Heart left ventricle (tissue), 16 donors: Measurements from ENCODE around the gene SMCHD1. TPM values are rescaled to one million over a fixed set of nuclear protein-coding genes. Genes with fewer than 3 reads are reported as not detected.

Experiments used
- ATAC-seq, 4 donors: fragments of 200-7000 bp; cut with Tn5 transposase; one replicate each; pipeline ENCODE4 v1.9.1; 2020 to 2022; ENCODE audit warnings: moderate library complexity in 4 of 4, mild to moderate bottlenecking in 3 of 4, moderate number of reproducible peaks in 1 of 4
- DNase-seq, 5 donors: peaks; one replicate each; pipeline ENCODE4 v3.0.0-alpha.2; 2020
- H3K27ac ChIP-seq, 12 donors: fragments of 200-600 bp; sonication (generic) in 4 of 12; one replicate each; pipeline versions ENCODE4 v1.5.0 to v1.8.0; 2016 to 2022; ENCODE audit warnings: mild to moderate bottlenecking in 2 of 12
- H3K27me3 ChIP-seq, 9 donors: fragments of 200-600 bp; sonication (generic) in 2 of 9; one replicate each; pipeline versions ENCODE4 v1.5.1 to v1.8.0; 2016 to 2022; ENCODE audit warnings: mild to moderate bottlenecking in 3 of 9
- H3K36me3 ChIP-seq, 9 donors: fragments of 200-600 bp; sonication (generic) in 2 of 9; one replicate each; pipeline versions ENCODE4 v1.5.0 to v1.8.0; 2018 to 2022; ENCODE audit warnings: mild to moderate bottlenecking in 2 of 9
- H3K4me1 ChIP-seq, 12 donors: fragments of 200-600 bp; sonication (generic) in 4 of 12; one replicate each; pipeline versions ENCODE4 v1.5.0 to v1.8.0; 2016 to 2022; ENCODE audit warnings: mild to moderate bottlenecking in 3 of 12
- H3K4me3 ChIP-seq, 12 donors: fragments of 200-600 bp; sonication (generic) in 4 of 12; one replicate each; pipeline versions ENCODE4 v1.5.0 to v1.8.0; 2017 to 2022; ENCODE audit warnings: mild to moderate bottlenecking in 9 of 12, moderate library complexity in 4 of 12
- H3K9me3 ChIP-seq, 12 donors: fragments of 200-600 bp; sonication (generic) in 4 of 12; one replicate each; pipeline versions ENCODE4 v1.5.0 to v1.8.0; 2016 to 2022; ENCODE audit warnings: mild to moderate bottlenecking in 1 of 12
- POLR2A ChIP-seq, 2 donors: fragments of 450-650 bp; IDR thresholded peaks; one replicate each; pipeline ENCODE4 v1.6.1; 2017; ENCODE audit warnings: antibody characterized with exemption in 2 of 2, mild to moderate bottlenecking in 2 of 2, moderate library complexity in 2 of 2
- WGBS, 4 donors: extraction: QIAGEN DNeasy Blood & Tissue Kit in 2 of 4; methylation state at CpG; one replicate each; pipeline versions ENCODE4 v1.1.5 to v1.1.7; 2013 to 2018; 5-methylcytosine and 5-hydroxymethylcytosine counted together
- intact Hi-C, 10 donors: fragments of 100-400 bp; cut with DNase I; formaldehyde crosslinking; loops; one replicate each; pipeline versions ENCODE4 v1.11.1 to v1.14.2; 2022
- polyA plus RNA-seq, 2 donors: library from polyadenylated mRNA; stranded (reverse); fragments of 200-250 nt; gene quantifications; one replicate each; pipeline ENCODE4 v1.2.3, GENCODE V29; 2013
- total RNA-seq, 9 donors: library from RNA; depleted of rRNA in 2 of 9; stranded (reverse); fragments of >200 nt in 2 of 9; fragmentation: NEBNext Ultra II Directional in 3 of 9; extraction: Animal tissue kit (Norgen Biotek cat#: 25700) in 3 of 9; gene quantifications; one replicate each; pipeline versions ENCODE4 v1.1.0 to v1.2.4, GENCODE V29; 2016 to 2023
- TF ChIP-seq, protein P1 (sequence below), 12 donors: fragments of 200-600 bp; sonication (generic) in 4 of 12; IDR thresholded peaks; one replicate each; pipeline versions ENCODE4 v1.5.0 to v1.8.0; 2018 to 2022; ENCODE audit warnings: antibody characterized with exemption in 12 of 12, mild to moderate bottlenecking in 5 of 12
- donor health status: ischemic (EF 13 %, LVEDD 7.1; RV severe dilation, severe dysfunction).
- donor health status: healthy with polysubstance abuse.
- donor health status: DM: no; HTN: yes; CAD: no.
- donor health status: DM: no; HTN: no; CAD: no.
- donor health status: ischemic (EF 25% LVEDD 6.9; RV normal size, moderate dysfunction).
- donor health status: ischemic (EF 25% LVEDD 5.7; RV mildly dilated, moderate dysfunction).
- donor health status: healthy.
- donor health status: DM: yes; HTN: yes; CAD: no.
- donor health status: ischemic (EF 35%, LVEDD 5.7; RV mildly dilated, moderate dysfunction).
- donor health status: nonischemic (EF 11% LVEDD 7.7; RV severe dilation, severe dysfunction).
- donor health status: DM: yes; HTN: yes; CAD: no.
- donor health status: PGD.
- donor health status: ischemic (EF 29% LVEDD 5.4; RV normal size, mild dysfunction).
- donor health status: nonischemic (EF 23%, LVEDD 6.1; RV moderate dilation, normal function).

The SMCHD1 gene
- total and polyA plus RNA-seq, 11 donors: 5.7 to 45.9 (median 28.6) TPM

DNA sequence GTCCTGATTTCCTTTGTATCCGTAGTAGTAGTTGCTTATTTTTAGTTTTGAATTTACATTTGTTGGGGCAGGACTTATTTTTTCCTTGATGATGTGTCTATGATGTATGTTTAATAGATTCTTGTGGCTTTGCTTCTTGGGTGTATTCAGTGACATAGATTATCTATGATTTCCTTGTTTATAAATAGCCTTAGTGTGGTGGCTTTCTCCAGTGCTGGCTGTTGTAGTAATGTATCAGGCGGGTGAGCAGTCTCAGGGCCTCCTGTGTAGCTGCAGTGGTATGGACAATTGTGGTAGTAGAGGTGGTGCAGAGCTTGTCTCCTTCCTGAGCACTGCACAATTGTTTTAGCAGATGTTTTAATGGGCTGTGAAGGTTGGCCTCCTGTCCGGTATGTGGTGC lies 60.5 kb downstream of the SMCHD1 start:
- Histone ChIP-seq H3K27ac (peak overlapping the region in 3 of 12 donors; percentile 55 to 61 (median 60)), H3K36me3 (peaks cover 0 to 95% (median 63%) of the 10 kb centered on the region in 9 donors), H3K4me3 (no peak overlapping the region), H3K9me3 (no peaks in the 10 kb centered on the region), H3K4me1 (peaks cover 0 to 28% (median 9%) of the 10 kb centered on the region in 12 donors), H3K27me3 (no peaks in the 10 kb centered on the region)
- DNase-seq (no peak), ATAC-seq (peak in 3 of 4 donors; percentile 23 to 50 (median 31))
- intact Hi-C loops: loop anchor here in 1 of 10 donors (10.0 kb wide), 1 partner anchor 151 kb away; no protein-coding TSS in a partner anchor
- TF ChIP-seq, protein P1, sequence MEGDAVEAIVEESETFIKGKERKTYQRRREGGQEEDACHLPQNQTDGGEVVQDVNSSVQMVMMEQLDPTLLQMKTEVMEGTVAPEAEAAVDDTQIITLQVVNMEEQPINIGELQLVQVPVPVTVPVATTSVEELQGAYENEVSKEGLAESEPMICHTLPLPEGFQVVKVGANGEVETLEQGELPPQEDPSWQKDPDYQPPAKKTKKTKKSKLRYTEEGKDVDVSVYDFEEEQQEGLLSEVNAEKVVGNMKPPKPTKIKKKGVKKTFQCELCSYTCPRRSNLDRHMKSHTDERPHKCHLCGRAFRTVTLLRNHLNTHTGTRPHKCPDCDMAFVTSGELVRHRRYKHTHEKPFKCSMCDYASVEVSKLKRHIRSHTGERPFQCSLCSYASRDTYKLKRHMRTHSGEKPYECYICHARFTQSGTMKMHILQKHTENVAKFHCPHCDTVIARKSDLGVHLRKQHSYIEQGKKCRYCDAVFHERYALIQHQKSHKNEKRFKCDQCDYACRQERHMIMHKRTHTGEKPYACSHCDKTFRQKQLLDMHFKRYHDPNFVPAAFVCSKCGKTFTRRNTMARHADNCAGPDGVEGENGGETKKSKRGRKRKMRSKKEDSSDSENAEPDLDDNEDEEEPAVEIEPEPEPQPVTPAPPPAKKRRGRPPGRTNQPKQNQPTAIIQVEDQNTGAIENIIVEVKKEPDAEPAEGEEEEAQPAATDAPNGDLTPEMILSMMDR (IDR thresholded peaks at IDR 0.05): no peak
- TF ChIP-seq POLR2A (IDR thresholded peaks at IDR 0.05): no peak
- 80 to 89% (median 84%) methylated on average over 3 of the region's 3 CpGs for WGBS, 4 donors

DNA sequence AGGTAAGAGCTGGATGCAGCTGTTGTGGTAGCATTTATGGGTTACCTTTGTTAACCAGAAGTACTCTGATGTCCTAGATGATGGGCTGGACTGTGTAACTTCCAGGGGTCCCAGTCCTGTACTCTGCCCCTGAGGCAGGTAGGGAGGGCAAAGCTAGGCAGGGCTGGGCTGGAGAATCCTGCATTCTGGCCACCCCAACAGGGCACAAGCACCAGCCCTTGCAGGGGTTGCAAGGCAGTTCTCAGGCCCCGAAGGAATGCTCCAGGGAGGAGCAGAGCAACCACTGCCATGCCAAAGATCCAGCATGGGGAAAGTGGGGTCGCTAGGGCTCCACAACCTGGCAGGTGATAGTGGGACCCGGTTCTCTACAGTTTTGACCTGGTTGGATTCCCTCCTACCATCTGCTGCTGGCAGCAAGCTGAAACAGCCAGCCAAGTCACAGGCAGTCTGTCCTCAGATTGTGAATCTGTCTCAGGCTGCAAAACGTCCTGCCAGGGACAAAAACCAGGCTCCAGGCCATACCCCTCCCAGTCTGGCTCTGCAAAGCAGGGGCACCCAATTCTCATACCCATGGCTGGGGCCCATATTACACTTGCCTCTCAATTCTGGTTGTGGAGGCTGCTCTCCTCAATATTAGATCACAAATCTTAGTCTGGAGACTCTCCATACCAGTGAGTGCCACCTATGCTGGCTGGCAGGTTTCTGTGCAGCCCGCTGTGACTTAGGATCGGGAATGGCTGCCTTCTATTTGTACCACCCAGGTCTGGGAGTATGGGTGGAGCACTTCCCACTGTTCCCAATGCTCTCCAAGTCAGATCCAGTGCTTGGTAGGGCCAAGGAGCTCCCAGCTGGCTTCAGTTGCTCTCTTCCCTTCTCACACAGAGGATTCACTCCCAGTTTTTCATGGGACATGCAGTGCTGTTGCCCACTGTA lies 61.1 kb downstream of the SMCHD1 start:
- no peak for TF ChIP-seq POLR2A (IDR thresholded peaks at IDR 0.05)
- TF ChIP-seq, protein P1 (IDR thresholded peaks at IDR 0.05): no peak
- Histone ChIP-seq H3K27ac (peak overlapping the region in 10 of 12 donors; percentile 6 to 61 (median 52)), H3K4me1 (peaks cover 0 to 28% (median 9%) of the 10 kb centered on the region in 12 donors), H3K9me3 (no peaks in the 10 kb centered on the region), H3K4me3 (no peak overlapping the region), H3K36me3 (peaks cover 0 to 97% (median 66%) of the 10 kb centered on the region in 9 donors), H3K27me3 (no peaks in the 10 kb centered on the region)
- 51 to 65% (median 62%) methylated on average over 5 to 6 of the region's 6 CpGs for WGBS, 4 donors
- DNase-seq: peak in 4 of 5 donors; percentile 17 to 55 (median 44)
- peak; percentile 84 to 94 (median 92) for ATAC-seq
- intact Hi-C loops: loop anchor here in 1 of 10 donors (10.0 kb wide), 1 partner anchor 152 kb away; no protein-coding TSS in a partner anchor

DNA sequence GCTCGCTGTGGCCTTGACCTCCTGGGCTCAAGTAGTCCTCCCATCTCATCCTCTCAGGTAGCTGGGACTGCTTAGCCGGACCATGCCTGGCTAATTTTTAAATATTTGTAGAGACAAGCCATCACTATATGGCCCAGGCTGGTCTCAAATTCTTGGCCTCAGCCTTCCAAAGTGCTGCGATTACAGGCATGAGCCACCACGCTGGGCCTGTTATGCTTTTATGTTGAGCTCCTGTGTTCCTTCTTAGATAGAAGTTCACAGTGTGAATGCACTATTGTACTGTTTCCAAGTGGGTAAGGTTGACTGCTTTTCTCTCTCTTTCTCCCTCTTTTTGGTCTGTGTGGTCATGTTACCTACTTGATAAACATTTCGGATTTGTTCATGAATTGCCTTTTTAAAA lies 61.9 kb downstream of the SMCHD1 start:
- peaks cover 0 to 97% (median 66%) of the 10 kb centered on the region in 9 donors for H3K36me3 ChIP-seq
- peaks cover 0 to 28% (median 9%) of the 10 kb centered on the region in 12 donors for H3K4me1 ChIP-seq
- TF ChIP-seq POLR2A (IDR thresholded peaks at IDR 0.05): no peak
- TF ChIP-seq, protein P1 (IDR thresholded peaks at IDR 0.05): no peak
- H3K4me3 ChIP-seq: no peak overlapping the region
- WGBS, 4 donors: 80 to 93% (median 91%) methylated on average over 5 of the region's 5 CpGs
- no peaks in the 10 kb centered on the region for H3K27me3 ChIP-seq
- intact Hi-C loops: loop anchor here in 1 of 10 donors (10.0 kb wide), 1 partner anchor 153 kb away; no protein-coding TSS in a partner anchor
- no peaks in the 10 kb centered on the region for H3K9me3 ChIP-seq
- no peak for DNase-seq
- ATAC-seq: peak; percentile 34 to 51 (median 43)
- peak overlapping the region in 10 of 12 donors; percentile 6 to 61 (median 52) for H3K27ac ChIP-seq

DNA sequence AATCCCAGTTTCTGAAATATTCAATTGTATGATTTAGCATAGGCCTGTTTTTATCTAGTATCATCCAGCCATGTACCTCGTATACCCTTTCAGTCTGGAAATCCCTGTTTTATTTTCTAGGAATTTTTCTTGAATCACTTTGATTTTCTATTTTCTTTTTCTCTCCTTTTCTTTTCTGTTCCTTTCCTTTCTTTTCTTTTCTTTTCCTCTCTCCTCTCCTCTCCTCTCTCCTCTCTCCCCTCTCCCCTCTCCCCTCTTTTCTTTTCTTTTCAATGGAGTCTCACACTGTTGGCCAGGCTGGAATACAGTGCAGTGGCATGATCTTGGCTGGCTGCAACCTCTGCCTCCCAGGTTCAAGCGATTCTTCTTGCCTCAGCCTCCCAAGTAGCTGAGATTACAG lies 63.5 kb downstream of the SMCHD1 start:
- intact Hi-C loops: loop anchor here in 1 of 10 donors (10.0 kb wide), 1 partner anchor 154 kb away; no protein-coding TSS in a partner anchor
- no peak for DNase-seq
- Histone ChIP-seq H3K4me1 (peaks cover 0 to 31% (median 12%) of the 10 kb centered on the region in 12 donors), H3K4me3 (no peak overlapping the region), H3K36me3 (peaks cover 0 to 98% (median 69%) of the 10 kb centered on the region in 9 donors), H3K9me3 (no peaks in the 10 kb centered on the region), H3K27ac (no peak overlapping the region), H3K27me3 (no peaks in the 10 kb centered on the region)
- TF ChIP-seq, protein P1 (IDR thresholded peaks at IDR 0.05): no peak
- no peak for TF ChIP-seq POLR2A (IDR thresholded peaks at IDR 0.05)
- no peak for ATAC-seq
- WGBS, 4 donors: 92 to 94% (median 94%) methylated on average over 2 of the region's 2 CpGs
